Endothelial cell of umbilical vein (primary cell): Measurements from ENCODE around the gene CD207. TPM values are rescaled to one million over a fixed set of nuclear protein-coding genes. Genes with fewer than 3 reads are reported as not detected.

Experiments
- BruUV-seq: library from RNA; stranded (reverse); fragments of 400-500 nt; replicated peaks from 2 replicates; lab custom pipeline; 2021; lab: Mats Ljungman, UMichigan
- CTCF ChIA-PET: fragments of 300-600, 350-600 bp; sonication (Branson Sonifier 250); formaldehyde crosslinking; loops from one replicate; lab custom pipeline; 2021; ENCODE audit warnings: antibody characterized with exemption, inconsistent platforms; lab: Charles Lee
- POLR2A ChIA-PET: fragments of 300-600, 350-600 bp; sonication (Branson Sonifier 250); formaldehyde crosslinking; loops from one replicate; lab custom pipeline; 2021; ENCODE audit warnings: antibody characterized with exemption, inconsistent platforms; lab: Charles Lee
- DNase-seq: peaks from one replicate; pipeline ENCODE4 v3.0.0-alpha.2; 2011; ENCODE audit warnings: low read depth, low spot score
- FAIRE-seq: peaks from 2 replicates; lab custom pipeline; 2011; peaks lifted over from hg19 to GRCh38; lab: Jason Lieb, UNC
- H2AFZ ChIP-seq: 2 replicates; pipeline ENCODE4 v1.6.0; 2012; ENCODE audit warnings: low read depth, low read length, control low read depth, inconsistent platforms
- H3K27ac ChIP-seq: 2 replicates; pipeline ENCODE4 v1.5.1; 2011; ENCODE audit warnings: low read depth, mild to moderate bottlenecking, control low read depth, low read length, moderate library complexity; ENCODE audit not compliant: insufficient read depth
- H3K27me3 ChIP-seq, 2 experiments: 2 replicates each; pipeline versions ENCODE4 v1.6.0 to v1.6.1; 2011; ENCODE audit warnings: low read length in 2 of 2, mixed read lengths in 1 of 2; ENCODE audit not compliant: control insufficient read depth in 2 of 2, insufficient read depth in 2 of 2
- H3K36me3 ChIP-seq, 2 experiments: 2 replicates in 1 of 2; 3 replicates in 1 of 2; pipeline ENCODE4 v1.5.1; 2011; ENCODE audit warnings: low read length in 2 of 2, mild to moderate bottlenecking in 1 of 2, moderate library complexity in 1 of 2; ENCODE audit not compliant: control insufficient read depth in 2 of 2, insufficient read depth in 2 of 2; ENCODE audit errors: extremely low read depth in 1 of 2
- H3K4me1 ChIP-seq: 3 replicates; pipeline ENCODE4 v1.5.1; 2011; ENCODE audit warnings: mild to moderate bottlenecking, low read length; ENCODE audit not compliant: control insufficient read depth, insufficient read depth; ENCODE audit errors: extremely low read depth
- H3K4me2 ChIP-seq: 2 replicates; pipeline ENCODE4 v1.6.1; 2011; ENCODE audit warnings: low read length, control low read depth, mixed read lengths; ENCODE audit not compliant: insufficient read depth
- H3K4me3 ChIP-seq, 3 experiments: fragments of 200-600 bp in 1 of 3; sonication (generic), shearing (Covaris generic) in 1 of 3; replicated peaks in 1 of 3; 2 replicates each; pipeline ENCODE4 v1.5.1; 2011 to 2016; ENCODE audit warnings: control low read depth in 3 of 3, low read length in 3 of 3, mild to moderate bottlenecking in 2 of 3, inconsistent platforms in 1 of 3, low read depth in 1 of 3, moderate library complexity in 1 of 3; ENCODE audit not compliant: insufficient read depth in 1 of 3
- H3K79me2 ChIP-seq: 2 replicates; pipeline ENCODE4 v1.6.0; 2012; ENCODE audit warnings: low read length, inconsistent platforms; ENCODE audit not compliant: control insufficient read depth, insufficient read depth
- H3K9ac ChIP-seq: replicated peaks from 2 replicates; pipeline ENCODE3; 2011; ENCODE audit warnings: low read length, control low read depth; ENCODE audit not compliant: insufficient read depth; ENCODE audit errors: extremely low read depth
- H3K9me1 ChIP-seq: replicated peaks from 3 replicates; pipeline ENCODE4 v1.6.0; 2011; ENCODE audit warnings: mild to moderate bottlenecking, low read length; ENCODE audit not compliant: control insufficient read depth, insufficient read depth; ENCODE audit errors: extremely low read depth
- H3K9me3 ChIP-seq: replicated peaks from 2 replicates; pipeline ENCODE4 v1.5.1; 2012; ENCODE audit warnings: low read length, inconsistent platforms; ENCODE audit not compliant: control insufficient read depth, insufficient read depth
- H4K20me1 ChIP-seq: replicated peaks from 2 replicates; pipeline ENCODE3; 2011; ENCODE audit warnings: mild to moderate bottlenecking, low read length; ENCODE audit not compliant: control insufficient read depth, insufficient read depth; ENCODE audit errors: extremely low read depth
- CTCF ChIP-seq, 2 donors: IDR thresholded peaks; 1 replicate in 1 of 2; 2 replicates in 1 of 2; pipeline ENCODE4 v1.5.1; 2011; ENCODE audit warnings: low read length in 2 of 2, mild to moderate bottlenecking in 2 of 2, moderate library complexity in 2 of 2, control low read depth in 1 of 2, inconsistent platforms in 1 of 2, low read depth in 1 of 2; ENCODE audit not compliant: insufficient read depth in 1 of 2; ENCODE audit errors: extremely low read depth in 1 of 2
- EZH2 ChIP-seq: IDR thresholded peaks from 2 replicates; pipeline ENCODE4 v1.6.1; 2012; ENCODE audit warnings: borderline replicate concordance, low read depth, mild to moderate bottlenecking, moderate library complexity, low read length, inconsistent platforms; ENCODE audit not compliant: severe bottlenecking
- FOS ChIP-seq: IDR thresholded peaks from 2 replicates; pipeline ENCODE4 v1.6.1; 2011; ENCODE audit warnings: mild to moderate bottlenecking, low read length, moderate library complexity, borderline replicate concordance; ENCODE audit not compliant: insufficient read depth
- GATA2 ChIP-seq: IDR thresholded peaks from 2 replicates; pipeline ENCODE4 v1.7.0; 2011; ENCODE audit warnings: low read depth, mild to moderate bottlenecking, moderate library complexity, mixed read lengths, low read length; ENCODE audit not compliant: insufficient read length, insufficient read depth
- JUN ChIP-seq: IDR thresholded peaks from 2 replicates; pipeline ENCODE4 v1.6.1; 2011; ENCODE audit warnings: borderline replicate concordance, low read depth; ENCODE audit not compliant: insufficient read length, insufficient read depth
- MAX ChIP-seq: IDR thresholded peaks from 2 replicates; pipeline ENCODE4 v1.6.1; 2011; ENCODE audit not compliant: insufficient read depth, insufficient read length
- MYC ChIP-seq: IDR thresholded peaks from one replicate; pipeline ENCODE4 v1.6.1; 2011; ENCODE audit warnings: mild to moderate bottlenecking, low read depth, low read length
- POLR2A ChIP-seq: IDR thresholded peaks from 2 replicates; pipeline ENCODE4 v1.6.1; 2012; ENCODE audit warnings: low read depth, mild to moderate bottlenecking, control low read depth, low read length
- POLR2AphosphoS5 ChIP-seq: IDR thresholded peaks from 2 replicates; pipeline ENCODE4 v1.6.1; 2012; ENCODE audit warnings: low read depth, mild to moderate bottlenecking, control low read depth, low read length, moderate library complexity; ENCODE audit not compliant: insufficient read depth
- dilution Hi-C: fragments of 300-500 bp; cut with MboI; formaldehyde crosslinking; loops from one replicate; pipeline ENCODE4 v1.15.0; 2019; ENCODE audit warnings: low sequenced_read_pairs; ENCODE audit not compliant: extremely low pct_ligation_motif_present
- intact Hi-C: fragments of 100-400 bp; cut with micrococcal nuclease; formaldehyde crosslinking; loops from one replicate; pipeline ENCODE4 v1.10.0; 2022
- polyA plus RNA-seq, 4 experiments: library from polyadenylated mRNA; depleted of rRNA in 3 of 4; stranded (reverse) in 3 of 4; unstranded in 1 of 4; fragments of >200 nt; gene quantifications; 2 replicates each; pipeline versions ENCODE4 v1.2.1 to v1.2.3, GENCODE V29; 2011 to 2012; ENCODE audit warnings: missing spikeins in 1 of 4
- total RNA-seq: library from RNA; stranded (reverse); gene quantifications from 2 replicates; pipeline ENCODE4 v1.2.3, GENCODE V29; 2021

The CD207 gene
- total and polyA plus RNA-seq, 2 donors (not counting 3 experiments of a cell fraction or from before 2014, with no cell fraction given) = not detected

- intact Hi-C loops = no loop called here
- H3K79me2 ChIP-seq = no peaks in the 10 kb centered on the region
- H3K9ac ChIP-seq = no peak overlapping the region
- DNase-seq (no peak), FAIRE-seq (no peak)
- ChIA-PET POLR2A (no interaction called here), CTCF (interaction anchor here (1.7 to 1.9 kb wide), 2 partner anchors 8 to 152 kb away, joined by 4 to 7 read pairs; no protein-coding TSS in a partner anchor)
- H3K4me3 ChIP-seq = no peak overlapping the region
- no peak overlapping the region for H2AFZ ChIP-seq
- dilution Hi-C loops = no loop called here
- H3K4me1 ChIP-seq = no peaks in the 10 kb centered on the region
- H3K36me3 ChIP-seq = no peaks in the 10 kb centered on the region
- H3K9me3 ChIP-seq = no peaks in the 10 kb centered on the region
- no peaks in the 10 kb centered on the region for H4K20me1 ChIP-seq
- H3K27ac ChIP-seq = no peak overlapping the region
- TF ChIP-seq POLR2AphosphoS5 (no peak), POLR2A (no peak), MAX (no peak), MYC (no peak), CTCF (IDR thresholded peaks at IDR 0.05; ENCODE audit: extremely low read depth in 1 of 2, insufficient read depth in 1 of 2, low read depth in 1 of 2, low read length in 2 of 2) (no peak), GATA2 (no peak), FOS (no peak), EZH2 (no peak), JUN (no peak)
- no peaks in the 10 kb centered on the region for H3K9me1 ChIP-seq
- H3K4me2 ChIP-seq = no peak overlapping the region
- peaks cover 25 to 28% of the 10 kb centered on the region in 2 experiments for H3K27me3 ChIP-seq
- BruUV-seq = no TSS peak
Observed at GRCh38 chr2:70796262-70796661, 39.4 kb downstream of the CD207 start.
